Activated CD8-positive, alpha-beta memory T cell treated with anti-CD3 and anti-CD28 coated beads, Interleukin-2, amount 50 U/mL, for 1 hour (primary cell): ENCODE results near the gene NCF1.
"Not testable (repeated sequence)": the region's sequence is repeated elsewhere in the genome, so short reads cannot be mapped to it uniquely, and the experiment has no call there.

Experiments used
- DNase-seq: peaks from one replicate; pipeline ENCODE4 v3.0.0-alpha.2; 2020; ENCODE audit errors: extremely low read depth

The NCF1 gene

DNA sequence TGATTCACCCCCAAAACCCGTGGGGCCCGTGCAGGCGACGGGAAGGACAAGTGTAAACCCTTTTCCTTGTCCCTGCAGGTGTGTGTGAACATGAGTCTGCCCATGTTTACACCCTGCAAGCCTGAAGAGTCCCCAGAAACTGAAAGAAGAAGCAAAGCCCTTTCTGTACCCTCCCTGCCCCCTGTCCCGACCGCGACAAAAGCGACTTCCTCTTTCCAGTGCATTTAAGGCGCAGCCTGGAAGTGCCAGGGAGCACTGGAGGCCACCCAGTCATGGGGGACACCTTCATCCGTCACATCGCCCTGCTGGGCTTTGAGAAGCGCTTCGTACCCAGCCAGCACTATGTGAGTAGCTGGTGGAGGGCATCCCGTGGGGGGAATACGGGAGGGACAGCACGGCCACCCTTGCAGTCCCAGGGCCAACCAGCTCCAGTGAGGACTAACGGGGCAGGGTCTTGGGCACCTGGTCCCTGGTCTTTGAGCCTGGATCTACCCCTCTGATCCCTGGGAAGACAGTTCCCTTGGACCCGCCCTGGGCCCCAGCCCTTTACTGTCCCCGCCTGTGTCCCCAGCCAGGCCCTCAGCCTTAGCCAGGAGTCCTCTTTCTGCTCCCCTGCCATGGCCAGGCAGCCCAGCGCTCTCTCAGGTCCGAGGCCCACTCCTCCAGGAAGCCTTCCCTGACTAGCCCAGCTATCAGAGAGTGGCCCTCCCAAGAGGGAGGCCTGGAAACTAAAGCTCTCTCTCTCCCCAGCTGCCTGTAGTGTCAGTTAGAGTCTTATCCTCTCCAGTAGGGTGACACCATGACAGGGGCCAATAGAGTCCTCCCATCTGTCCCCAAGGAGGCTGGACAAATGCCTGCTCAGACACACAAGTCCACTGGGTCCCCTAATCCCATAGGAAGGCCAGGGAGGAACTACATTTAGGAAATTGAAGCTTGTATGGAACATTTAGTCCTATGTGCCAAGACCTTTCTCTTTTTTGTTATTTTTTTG is at the start of gene NCF1:
TSS of gene NCF1 (plus strand) at position 252 of the 991 bp plus-strand sequence. CDS start at position 273, 21 bp downstream.
- DNase-seq: not testable (repeated sequence)

GRCh38 chr7:74725840-74726239 is 48.0 kb upstream of the NCF1 start:
- no peak for DNase-seq

GRCh38 chr7:74726309-74727101 is 47.3 kb upstream of the NCF1 start:
- DNase-seq: no peak

DNA sequence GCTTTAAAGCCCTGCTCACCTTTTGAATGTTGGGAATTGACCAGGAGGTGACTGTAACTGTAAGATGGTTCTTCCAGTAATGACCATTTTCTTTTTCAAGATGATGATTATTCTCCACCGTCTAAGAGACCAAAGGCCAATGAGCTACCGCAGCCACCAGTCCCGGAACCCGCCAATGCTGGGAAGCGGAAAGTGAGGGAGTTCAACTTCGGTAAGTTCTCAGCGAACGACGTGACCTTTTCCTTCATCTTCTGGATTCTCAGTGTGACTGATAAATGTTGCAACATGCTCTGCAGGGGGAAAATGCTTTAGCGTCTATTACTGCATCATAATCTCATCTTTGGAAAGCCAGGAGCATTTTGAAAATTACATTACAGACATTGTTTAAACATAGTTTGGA is 45.1 kb upstream of the NCF1 start:
- not testable (repeated sequence) for DNase-seq

- DNase-seq: not testable (repeated sequence)
These were observed 43.6 kb upstream of the NCF1 start for GRCh38 chr7:74730186-74730585.

DNA sequence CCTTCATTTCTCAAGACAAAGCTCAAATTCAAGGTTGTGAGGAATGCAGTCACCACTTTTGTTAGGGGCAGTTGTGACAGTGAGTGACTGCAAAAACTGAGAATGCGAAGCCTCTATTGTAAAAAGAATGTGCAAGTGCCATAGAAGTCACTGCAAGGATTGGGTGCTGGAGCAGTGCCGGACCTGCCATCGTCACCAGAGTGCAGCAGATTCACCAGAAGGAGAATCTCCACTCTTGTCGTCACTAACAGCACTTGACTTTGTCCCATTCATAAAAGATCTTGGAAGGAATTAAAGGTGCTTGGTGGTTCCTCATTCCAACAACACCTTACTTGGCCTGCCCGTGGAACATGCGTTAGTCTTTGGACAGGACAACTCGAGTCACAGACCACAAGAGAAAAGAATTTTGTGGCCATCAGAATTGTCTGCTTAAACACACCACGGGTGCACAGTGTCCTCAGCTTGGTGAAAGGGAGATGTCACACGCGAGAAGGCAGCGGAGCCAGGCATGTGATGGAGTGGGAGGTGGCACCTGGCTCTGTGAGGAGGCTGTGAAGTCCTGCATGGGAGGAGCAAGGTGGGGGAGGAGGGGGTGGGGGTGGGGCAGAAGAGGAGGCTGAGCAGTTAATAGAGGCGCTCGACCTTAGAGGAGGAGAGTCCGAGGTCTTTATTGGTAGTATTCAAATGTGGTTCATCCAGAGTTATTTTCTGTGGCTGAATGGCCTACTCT is 33.7 kb upstream of the NCF1 start:
- DNase-seq: not testable (repeated sequence)

GRCh38 chr7:74743936-74744557 is 29.8 kb upstream of the NCF1 start:
- DNase-seq: not testable (repeated sequence)

GRCh38 chr7:74753921-74754482 is 19.8 kb upstream of the NCF1 start:
- not testable (repeated sequence) for DNase-seq

DNA sequence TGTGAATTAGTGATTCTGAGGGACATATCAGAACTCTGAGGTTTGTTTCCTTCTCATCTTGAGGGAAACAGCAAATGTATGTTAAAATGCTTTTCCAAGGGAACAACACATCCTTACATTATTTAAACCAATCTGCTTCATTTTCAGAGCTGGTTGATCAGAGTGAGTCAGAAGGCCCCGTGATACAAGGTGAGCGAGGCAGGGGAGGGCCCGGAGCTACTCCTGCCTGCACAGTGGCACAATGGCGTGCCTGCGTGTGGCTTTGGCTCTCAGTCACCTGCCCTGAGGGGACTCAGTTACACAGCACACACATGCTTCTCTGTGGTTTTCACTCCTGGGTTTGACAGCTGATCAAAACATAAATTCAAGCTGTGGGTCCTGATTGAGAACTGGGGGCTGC is 17.1 kb upstream of the NCF1 start:
- not testable (repeated sequence) for DNase-seq

DNA sequence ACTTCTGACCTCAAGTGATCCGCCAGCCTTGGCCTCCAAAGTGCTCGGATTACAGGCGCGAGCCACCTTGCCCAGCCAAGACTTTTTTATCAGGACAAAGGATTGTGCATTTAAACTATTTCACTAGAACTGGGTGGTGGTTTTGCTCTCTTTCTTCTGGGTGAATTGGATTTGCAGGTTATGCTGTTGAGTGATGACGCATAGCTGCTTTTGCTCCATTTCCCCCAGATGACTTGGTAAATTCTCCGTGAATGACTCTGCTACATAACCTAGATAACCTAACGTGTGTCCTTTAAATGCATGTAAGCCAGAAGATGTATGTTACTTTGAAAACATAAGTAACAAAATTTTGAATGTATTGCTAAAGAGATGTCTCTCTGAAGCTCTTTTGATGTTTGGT is 15.5 kb upstream of the NCF1 start:
- DNase-seq: not testable (repeated sequence)

- DNase-seq: not testable (repeated sequence)
These were observed 14.8 kb upstream of the NCF1 start for GRCh38 chr7:74758982-74759381.

DNA sequence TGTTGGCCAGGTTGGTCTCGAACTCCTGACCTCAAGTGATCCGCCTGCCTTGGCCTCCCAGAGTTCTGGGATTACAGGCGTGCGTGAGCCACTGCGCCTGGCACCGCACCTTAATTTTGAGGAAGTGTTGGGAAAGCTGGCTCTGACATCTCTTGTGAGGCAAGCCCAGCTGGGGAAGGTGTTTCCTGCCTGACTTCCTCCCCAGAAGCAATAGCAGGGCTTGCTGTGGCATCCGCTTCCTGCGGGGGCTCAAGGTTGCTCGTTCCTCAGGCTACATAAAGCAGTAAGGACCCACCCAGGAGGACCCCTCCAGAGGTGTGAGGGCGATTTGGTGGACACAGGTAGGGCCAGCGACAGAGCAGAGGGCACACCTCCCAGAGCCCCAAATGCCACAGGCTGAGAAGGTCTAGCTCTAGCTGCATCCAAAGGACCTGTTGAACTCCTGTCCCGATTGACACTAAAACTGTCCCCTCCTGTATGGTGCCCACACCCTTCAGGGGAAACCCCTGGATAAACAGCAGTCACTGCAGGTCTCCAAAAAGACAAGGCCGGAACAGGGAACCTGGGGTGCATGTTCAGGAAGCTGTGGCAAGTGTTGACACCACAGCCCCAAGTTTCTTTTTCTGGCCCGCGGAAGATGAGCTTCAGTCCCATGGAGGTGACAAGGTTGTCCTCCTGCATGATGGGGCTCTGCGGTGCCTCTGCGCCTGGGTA is 8.4 kb upstream of the NCF1 start:
- not testable (repeated sequence) for DNase-seq

GRCh38 chr7:74766509-74766908 is 7.3 kb upstream of the NCF1 start:
- not testable (repeated sequence) for DNase-seq

DNA sequence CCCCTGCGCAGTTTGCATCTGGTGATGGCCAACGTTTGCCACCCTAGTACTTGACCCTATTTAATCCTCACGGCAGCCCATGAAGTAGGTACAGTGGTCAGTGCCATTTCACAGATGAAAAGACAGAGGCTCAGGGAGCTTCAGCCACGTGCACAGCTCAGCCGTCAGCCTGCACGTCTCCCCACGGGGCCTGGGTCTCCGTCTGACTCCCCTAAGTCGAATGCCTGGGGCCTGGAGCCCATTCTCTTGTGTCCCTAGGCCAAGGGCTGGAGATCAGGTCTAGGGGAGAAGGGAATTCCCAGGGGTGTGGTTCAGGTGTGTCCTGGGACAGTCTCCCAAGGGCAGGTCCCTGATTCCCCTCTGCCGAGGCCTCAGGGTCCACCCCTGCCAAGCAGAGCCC is 6.8 kb upstream of the NCF1 start:
- DNase-seq: not testable (repeated sequence)

DNA sequence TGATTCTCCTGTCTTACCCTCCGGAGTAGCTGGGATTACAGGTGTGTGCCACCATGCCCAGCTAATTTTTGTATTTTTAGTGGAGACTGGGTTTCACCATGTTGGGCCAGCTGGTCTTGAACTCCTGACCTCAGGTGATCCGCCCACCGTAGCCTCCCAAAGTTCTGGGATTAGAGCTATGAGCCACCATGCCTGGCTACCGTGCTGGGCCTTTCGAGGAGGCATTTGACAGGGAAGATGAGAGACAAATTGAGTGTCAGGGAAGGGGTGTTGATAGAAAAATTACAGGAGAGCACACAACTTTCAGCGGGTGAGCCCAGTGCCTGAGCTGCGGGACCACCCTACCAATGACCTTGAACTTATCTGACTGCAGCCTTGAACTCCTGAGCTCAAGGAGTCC is 3.7 kb upstream of the NCF1 start:
- DNase-seq: not testable (repeated sequence)

GRCh38 chr7:74772093-74772492 is 1.7 kb upstream of the NCF1 start:
- DNase-seq: not testable (repeated sequence)

- DNase-seq: not testable (repeated sequence)
These were observed 1.3 kb downstream of the NCF1 start for GRCh38 chr7:74775111-74775510.

DNA sequence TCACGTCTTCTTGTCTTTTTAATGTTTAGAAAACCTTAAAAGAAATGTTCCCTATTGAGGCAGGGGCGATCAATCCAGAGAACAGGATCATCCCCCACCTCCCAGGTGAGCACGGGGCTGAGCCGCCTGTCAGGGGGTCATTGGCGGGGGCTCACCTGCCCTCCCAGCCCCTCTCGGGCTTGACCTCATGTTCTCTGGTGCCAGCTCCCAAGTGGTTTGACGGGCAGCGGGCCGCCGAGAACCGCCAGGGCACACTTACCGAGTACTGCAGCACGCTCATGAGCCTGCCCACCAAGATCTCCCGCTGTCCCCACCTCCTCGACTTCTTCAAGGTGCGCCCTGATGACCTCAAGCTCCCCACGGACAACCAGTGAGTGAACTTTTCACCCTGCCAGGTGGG is 5.2 kb downstream of the NCF1 start:
- DNase-seq: not testable (repeated sequence)

GRCh38 chr7:74781746-74782145 is 7.9 kb downstream of the NCF1 start:
- DNase-seq: not testable (repeated sequence)

- not testable (repeated sequence) for DNase-seq
These were observed 9.8 kb downstream of the NCF1 start for GRCh38 chr7:74783595-74783994.
